22Rv1 (cell line): ENCODE results near the gene CYTIP.

Source experiments
- CTCF ChIP-seq: fragments of 450-650 bp; IDR thresholded peaks from 2 replicates; pipeline ENCODE4 v1.5.1; 2017; ENCODE audit warnings: mild to moderate bottlenecking
- ZFX ChIP-seq: fragments of 450-650 bp; IDR thresholded peaks from 2 replicates; pipeline ENCODE4 v1.6.1; 2017; ENCODE audit warnings: antibody characterized with exemption, borderline replicate concordance

- TF ChIP-seq CTCF (no peak), ZFX (no peak)
Observed at GRCh38 chr2:157377861-157378260, 66.0 kb downstream of the CYTIP start.
